ENCODE measurements around the gene BOD1L1.

GRCh38 chr4:13673167-13673566 lies 45.6 kb upstream of the BOD1L1 start:
- TF ChIP-seq CTCF (IDR thresholded peaks at IDR 0.05) (no peak), EP300 (IDR thresholded peaks at IDR 0.05; ENCODE audit: low read depth) (no peak)

Measured in transverse colon (tissue), 3 donors.